ENCODE measurements around the gene FSIP2.
"Not testable (repeated sequence)": the region's sequence is repeated elsewhere in the genome, so short reads cannot be mapped to it uniquely, and the experiment has no call there.

Gene FSIP2

DNA sequence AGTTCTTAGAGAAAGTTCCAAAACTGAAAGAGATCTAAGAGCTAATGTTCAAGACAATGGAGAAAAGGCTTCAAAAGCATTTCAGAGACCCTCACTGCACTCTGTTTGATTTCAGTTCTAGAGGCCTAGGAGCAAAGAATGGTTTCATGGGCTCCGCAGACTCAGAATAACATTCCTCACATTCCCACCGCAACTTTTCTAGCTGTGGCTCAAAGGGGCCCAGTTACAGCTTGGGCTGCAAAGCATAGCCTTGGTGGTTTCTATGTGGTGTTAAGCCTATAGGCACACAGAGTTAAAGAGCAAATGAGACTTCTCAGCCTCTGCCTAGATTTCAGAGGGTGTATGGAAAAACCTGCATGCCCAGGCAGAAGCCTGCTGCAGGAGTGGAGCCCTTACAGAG is 73.0 kb downstream of the FSIP2 start:
- DNase-seq, result no peak

DNA sequence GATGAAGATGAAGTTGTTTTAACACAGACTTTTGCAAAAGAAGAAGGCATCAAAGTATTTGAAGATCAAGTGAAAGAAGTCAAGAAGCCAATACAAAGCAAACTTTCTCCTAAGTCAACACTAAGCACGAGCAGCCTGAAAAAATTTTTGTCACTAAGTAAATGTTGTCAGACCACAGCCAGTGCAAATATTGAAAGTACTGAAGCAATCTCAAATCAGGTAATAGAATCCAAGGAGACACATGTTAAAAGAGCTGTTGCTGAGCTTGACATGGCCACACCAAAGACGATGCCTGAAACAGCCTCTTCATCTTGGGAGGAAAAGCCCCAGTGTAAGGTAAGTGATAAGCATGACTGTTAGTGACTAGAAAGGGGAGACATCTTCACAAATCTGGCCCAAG is 75.1 kb downstream of the FSIP2 start:
- DNase-seq, result no peak

- no peak for DNase-seq
These were observed 79.4 kb downstream of the FSIP2 start for GRCh38 chr2:185817991-185818390.

GRCh38 chr2:185821467-185821866 is 82.9 kb downstream of the FSIP2 start:
- no peak for DNase-seq

GRCh38 chr2:185823773-185824172 is 85.2 kb downstream of the FSIP2 start:
- no peak for DNase-seq

DNA sequence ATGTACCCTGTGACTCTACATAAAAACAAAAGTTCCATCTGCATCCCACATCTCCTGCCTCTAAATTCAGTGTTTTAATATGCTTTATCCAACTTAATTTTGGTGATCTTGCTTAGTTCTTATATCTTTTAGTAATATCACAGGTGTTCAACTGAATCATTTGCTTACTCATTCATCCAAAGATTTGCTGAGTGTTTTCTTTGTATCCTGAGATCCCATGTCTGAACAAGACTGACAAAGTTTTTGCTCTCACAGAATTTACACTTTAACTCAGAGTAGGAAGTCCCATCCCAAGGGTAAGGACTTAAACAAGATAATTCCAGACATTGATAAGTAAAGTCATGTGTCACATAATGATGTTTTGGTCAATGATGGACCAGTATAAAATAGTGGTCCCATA is 87.0 kb downstream of the FSIP2 start:
- DNase-seq, result no peak

GRCh38 chr2:185828326-185828725 is 89.7 kb downstream of the FSIP2 start:
- DNase-seq, result no peak

GRCh38 chr2:185833864-185834263 is 95.3 kb downstream of the FSIP2 start:
- DNase-seq, result no peak

DNA sequence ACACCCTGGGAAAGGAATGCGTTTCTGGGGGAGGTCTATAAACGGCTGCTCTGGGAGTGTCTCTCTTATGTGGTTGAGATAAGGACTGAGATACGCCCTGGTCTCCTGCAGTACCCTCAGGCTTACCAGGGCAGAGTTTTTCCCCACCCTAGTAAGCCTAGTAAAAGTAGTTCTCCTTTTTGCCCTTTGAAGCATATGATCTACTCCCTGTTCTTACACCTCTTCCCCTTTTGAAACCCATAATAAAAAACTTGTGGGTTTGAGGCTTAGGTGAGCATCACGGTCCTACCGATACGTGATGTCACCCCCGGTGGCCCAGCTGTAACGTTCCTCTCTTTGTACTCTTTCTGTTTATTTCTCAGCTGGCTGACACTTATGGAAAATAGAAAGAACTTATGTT is 97.4 kb downstream of the FSIP2 start:
- no peak for DNase-seq

GRCh38 chr2:185854885-185855284 is 116.3 kb downstream of the FSIP2 start:
- DNase-seq, result no peak

GRCh38 chr2:185857691-185858090 is 119.1 kb downstream of the FSIP2 start:
- DNase-seq, result no peak

DNA sequence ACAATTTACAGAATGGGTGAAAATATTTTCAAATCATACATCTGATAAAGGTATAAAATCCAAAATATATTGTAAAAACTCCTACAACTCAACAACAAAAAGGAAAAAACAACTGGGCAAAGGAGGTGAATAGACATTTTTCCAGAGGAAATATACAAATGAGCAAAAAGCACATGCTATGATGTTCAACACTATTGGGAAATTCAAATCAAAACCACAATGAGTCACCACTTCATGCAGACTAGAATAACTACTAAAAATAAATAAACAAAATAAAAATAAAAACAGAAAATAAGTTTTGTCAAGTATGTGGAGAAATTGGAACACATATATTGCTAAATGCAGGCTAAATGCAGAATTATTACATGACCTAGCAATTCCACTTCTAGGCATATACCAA is 120.9 kb downstream of the FSIP2 start:
- no peak for DNase-seq

DNA sequence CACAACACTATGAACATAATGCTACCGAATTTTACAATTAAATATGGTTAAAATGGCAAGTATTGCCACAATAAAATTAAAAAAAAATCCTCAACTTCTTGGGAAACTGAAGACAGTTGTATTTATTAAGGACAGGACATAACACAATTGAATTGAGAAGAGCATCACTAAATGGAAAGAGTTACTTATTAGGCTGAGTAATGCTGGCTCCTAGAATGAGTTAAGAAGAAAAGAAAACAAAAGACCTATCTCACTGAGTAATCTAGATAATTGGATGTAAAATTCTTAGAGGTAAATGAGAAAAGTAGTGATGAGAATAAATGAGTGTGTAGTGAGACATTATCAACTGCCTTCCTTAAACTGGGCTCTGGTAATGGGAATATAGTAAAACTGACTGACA is 121.7 kb downstream of the FSIP2 start:
- DNase-seq, result no peak

DNA sequence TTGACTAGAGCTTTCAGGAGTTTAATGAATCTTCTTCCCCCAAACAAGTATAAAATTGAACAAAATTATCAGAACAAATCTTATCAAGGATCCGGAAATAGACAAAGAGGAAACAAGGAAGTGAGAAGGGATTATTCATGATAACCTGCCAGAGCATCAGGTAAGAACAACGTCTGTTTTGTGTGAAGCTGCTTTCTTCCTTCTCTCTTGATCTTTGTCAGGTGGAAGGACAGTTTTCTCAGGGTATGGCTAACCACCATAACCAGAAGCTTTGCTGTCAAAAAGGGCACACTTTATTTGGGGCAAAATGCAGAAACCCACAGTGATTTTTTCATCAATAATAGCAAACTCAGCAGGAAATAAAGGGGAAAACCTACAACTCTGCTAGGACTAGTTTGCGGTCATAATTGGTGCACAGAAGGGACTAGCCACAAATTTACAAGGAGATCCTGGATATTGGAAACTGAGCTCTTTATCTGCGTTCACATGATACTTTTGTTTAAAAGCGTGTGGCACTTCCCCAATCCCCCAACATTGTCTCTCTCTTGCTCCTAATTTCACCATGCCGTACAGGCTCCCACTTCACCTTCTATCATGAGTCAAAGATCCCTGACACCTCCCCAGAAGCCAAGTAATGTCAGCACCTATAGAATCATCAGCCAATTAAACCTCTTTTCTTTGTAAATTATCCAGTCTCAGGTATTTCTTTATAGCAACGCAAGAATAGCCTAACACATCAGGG is 124.2 kb downstream of the FSIP2 start:
- DNase-seq, result no peak

DNA sequence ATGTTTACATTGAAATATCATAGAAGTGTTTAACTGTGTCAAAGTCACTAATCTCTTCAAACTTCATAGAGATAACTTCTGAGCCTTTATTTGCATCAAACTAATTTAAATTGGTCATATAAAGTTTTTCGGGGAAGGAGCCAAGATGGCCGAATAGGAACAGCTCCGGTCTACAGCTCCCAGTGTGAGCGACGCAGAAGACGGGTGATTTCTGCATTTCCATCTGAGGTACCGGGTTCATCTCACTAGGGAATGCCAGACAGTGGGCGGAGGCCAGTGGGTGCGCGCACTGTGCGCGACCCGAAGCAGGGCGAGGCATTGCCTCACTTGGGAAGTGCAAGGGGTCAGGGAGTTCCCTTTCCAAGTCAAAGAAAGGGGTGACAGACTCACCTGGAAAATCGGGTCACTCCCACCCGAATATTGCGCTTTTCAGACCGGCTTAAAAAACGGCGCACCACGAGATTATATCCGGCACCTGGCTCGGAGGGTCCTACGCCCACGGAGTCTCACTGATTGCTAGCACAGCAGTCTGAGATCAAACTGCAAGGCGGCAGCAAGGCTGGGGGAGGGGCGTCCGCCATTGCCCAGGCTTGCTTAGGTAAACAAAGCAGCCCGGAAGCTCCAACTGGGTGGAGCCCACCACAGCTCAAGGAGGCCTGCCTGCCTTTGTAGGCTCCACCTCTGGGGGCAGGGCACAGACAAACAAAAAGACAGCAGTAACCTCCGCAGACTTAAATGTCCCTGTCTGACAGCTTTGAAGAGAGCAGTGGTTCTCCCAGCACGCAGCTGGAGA is 126.1 kb downstream of the FSIP2 start:
- not testable (repeated sequence) for DNase-seq

DNA sequence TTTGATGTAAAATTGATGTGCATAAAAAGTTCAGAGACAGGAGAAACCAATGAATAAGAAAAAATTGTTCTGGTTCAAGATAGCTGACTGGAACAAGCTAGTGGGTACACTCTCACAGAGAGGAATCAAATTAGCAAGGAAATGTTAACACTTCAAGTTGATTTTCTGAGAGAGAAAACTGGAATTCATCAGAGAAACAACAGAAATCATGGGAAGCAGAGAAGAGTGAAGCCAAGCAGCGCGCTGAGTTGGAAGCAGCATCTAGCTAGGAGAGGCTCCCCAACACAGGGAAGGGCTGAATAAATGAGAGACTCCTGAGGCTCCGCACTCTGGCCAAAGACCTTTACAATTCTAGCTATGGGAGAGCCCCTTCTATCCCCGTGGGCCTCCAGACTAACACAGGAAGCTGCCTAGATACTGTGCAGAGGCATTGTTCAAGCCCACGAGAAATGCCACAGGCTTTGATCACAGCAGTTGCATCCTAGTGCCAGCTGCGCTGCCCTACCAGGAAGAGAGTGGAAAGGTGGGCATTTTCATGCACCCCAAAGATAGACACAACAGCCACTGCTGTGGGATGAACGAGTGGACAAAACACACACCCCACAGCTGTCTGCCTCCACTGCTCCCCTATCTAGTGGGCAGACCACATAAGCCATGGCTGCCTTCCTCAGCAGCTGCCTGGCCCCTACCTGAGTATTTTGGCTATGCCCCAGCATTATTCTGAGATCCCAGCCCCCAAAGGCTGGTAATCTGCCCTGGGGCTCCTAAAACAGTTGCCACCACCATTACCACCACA is 136.7 kb downstream of the FSIP2 start:
- DNase-seq, result no peak

DNA sequence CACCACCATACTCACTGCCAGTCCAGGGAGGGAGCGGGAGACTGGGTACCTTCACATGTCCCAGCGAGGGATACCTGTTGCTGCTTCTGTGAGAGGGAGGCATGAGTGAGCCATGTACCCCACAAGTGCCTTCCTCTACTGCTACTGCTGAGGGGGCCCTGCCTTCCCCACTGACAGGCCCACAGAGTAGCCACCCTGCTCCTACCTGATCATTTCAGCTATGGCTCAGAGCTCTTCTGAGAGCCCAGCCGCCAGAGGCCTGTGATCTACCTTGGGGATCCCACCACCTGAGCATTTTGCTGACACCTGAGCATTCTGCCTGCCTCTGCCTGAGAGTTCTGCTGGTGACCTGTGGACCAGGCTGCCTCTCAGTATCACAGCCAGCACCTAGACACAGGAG is 137.6 kb downstream of the FSIP2 start:
- no peak for DNase-seq

DNA sequence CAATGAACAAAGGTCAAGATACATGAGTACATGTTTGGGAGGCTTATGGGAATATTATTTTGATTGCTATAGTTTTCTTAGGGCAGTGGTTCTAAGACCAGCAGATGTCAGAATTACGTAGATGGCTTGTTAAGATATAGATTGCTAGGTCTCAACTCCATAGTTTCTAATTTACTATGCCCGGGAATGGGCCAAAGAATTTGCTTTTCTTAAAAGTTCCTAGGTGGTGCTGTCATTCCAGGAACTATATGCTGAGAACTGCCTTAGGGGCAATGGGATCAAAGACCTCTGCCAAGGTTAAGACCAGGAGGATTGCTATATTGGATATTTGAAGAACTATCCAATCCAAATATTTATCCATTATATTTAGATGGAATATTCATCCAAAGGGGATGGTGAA is 141.8 kb downstream of the FSIP2 start:
- no peak for DNase-seq

All from stimulated activated CD4-positive, alpha-beta T cell treated with anti-CD3 and anti-CD28 coated beads, Interleukin-4, amount 100 ng/mL, for 4 hours (primary cell).